ENCODE data around the gene RSPO1. TPM values are rescaled to one million over a fixed set of nuclear protein-coding genes. Genes with fewer than 3 reads are reported as not detected.
A peak's percentile ranks its signal among the peaks of the same experiment; 100 is the strongest.

RSPO1 gene
- total and polyA plus RNA-seq, 8 donors = 0.09 to 0.46 (median 0.13) TPM; not detected in 3

GRCh38 chr1:37662031-37662755 is 27.5 kb upstream of the RSPO1 start:
- DNase-seq = peak in 1 of 6 donors; percentile 34
- Histone ChIP-seq H3K27me3 (no peaks in the 10 kb centered on the region), H3K9me3 (no peaks in the 10 kb centered on the region), H3K4me3 (no peak overlapping the region), H3K36me3 (no peaks in the 10 kb centered on the region), H3K27ac (no peak overlapping the region), H3K4me1 (no peaks in the 10 kb centered on the region)
- FAIRE-seq = no peak
- ATAC-seq = no peak
- TF ChIP-seq CTCF (IDR thresholded peaks at IDR 0.05) = no peak
- WGBS, 2 donors = 64 to 75% methylated on average over 11 of the region's 11 CpGs
- intact Hi-C loops (cut with DNase I) = no loop called here

- Histone ChIP-seq H3K4me3 (no peak overlapping the region), H3K27me3 (no peaks in the 10 kb centered on the region), H3K4me1 (no peaks in the 10 kb centered on the region), H3K36me3 (no peaks in the 10 kb centered on the region), H3K27ac (no peak overlapping the region), H3K9me3 (no peaks in the 10 kb centered on the region)
- ATAC-seq (no peak), FAIRE-seq (no peak), DNase-seq (peak in 1 of 6 donors; percentile 33)
- intact Hi-C loops (cut with DNase I) = no loop called here
- WGBS, 2 donors = 53 to 61% methylated on average over 9 of the region's 9 CpGs
- TF ChIP-seq CTCF (IDR thresholded peaks at IDR 0.05) = no peak
These were observed 26.7 kb upstream of the RSPO1 start for GRCh38 chr1:37661401-37661800.

DNA sequence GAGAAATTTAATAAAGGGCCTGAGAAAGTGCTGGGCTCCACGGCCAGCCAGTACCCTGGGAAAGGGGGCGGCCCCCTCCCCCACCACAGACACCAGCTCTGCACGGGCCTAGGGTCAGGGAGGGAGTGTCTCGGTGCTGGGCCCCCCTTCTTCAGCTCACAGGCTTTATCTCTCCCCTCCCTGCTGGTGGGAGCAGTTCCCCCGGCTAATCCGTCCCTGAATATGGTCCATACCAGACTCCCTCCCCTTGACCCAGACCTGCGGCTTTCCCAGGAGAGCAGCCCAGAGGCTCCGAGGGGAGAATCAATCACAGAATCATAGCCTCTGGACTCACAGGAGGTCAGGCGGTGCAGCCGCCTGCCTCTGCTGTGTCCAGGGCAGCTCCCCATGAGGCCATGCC is 26.0 kb upstream of the RSPO1 start:
- intact Hi-C loops (cut with DNase I) = no loop called here
- Histone ChIP-seq H3K27ac (no peak overlapping the region), H3K36me3 (no peaks in the 10 kb centered on the region), H3K9me3 (no peaks in the 10 kb centered on the region), H3K27me3 (no peaks in the 10 kb centered on the region), H3K4me3 (no peak overlapping the region), H3K4me1 (no peaks in the 10 kb centered on the region)
- TF ChIP-seq CTCF (IDR thresholded peaks at IDR 0.05) = no peak
- ATAC-seq (no peak), FAIRE-seq (no peak), DNase-seq (peak in 1 of 6 donors; percentile 14)
- 22 to 26% methylated on average over 9 to 10 of the region's 10 CpGs for WGBS, 2 donors

GRCh38 chr1:37658486-37658885 is 23.8 kb upstream of the RSPO1 start:
- intact Hi-C loops (cut with DNase I) = no loop called here
- DNase-seq (no peak), ATAC-seq (no peak), FAIRE-seq (no peak)
- WGBS, 2 donors = 69 to 81% methylated on average over 6 of the region's 6 CpGs
- Histone ChIP-seq H3K4me3 (no peak overlapping the region), H3K27me3 (no peaks in the 10 kb centered on the region), H3K27ac (no peak overlapping the region), H3K9me3 (no peaks in the 10 kb centered on the region), H3K36me3 (no peaks in the 10 kb centered on the region), H3K4me1 (no peaks in the 10 kb centered on the region)
- no peak for TF ChIP-seq CTCF (IDR thresholded peaks at IDR 0.05)

- Histone ChIP-seq H3K9me3 (no peaks in the 10 kb centered on the region), H3K4me1 (no peaks in the 10 kb centered on the region), H3K36me3 (no peaks in the 10 kb centered on the region), H3K4me3 (no peak overlapping the region), H3K27me3 (no peaks in the 10 kb centered on the region), H3K27ac (no peak overlapping the region)
- no peak for TF ChIP-seq CTCF (IDR thresholded peaks at IDR 0.05)
- FAIRE-seq (no peak), ATAC-seq (no peak), DNase-seq (peak in 1 of 6 donors; percentile 33)
- 41 to 47% methylated on average over 12 to 14 of the region's 14 CpGs for WGBS, 2 donors
- intact Hi-C loops (cut with DNase I) = no loop called here
These were observed 23.1 kb upstream of the RSPO1 start for GRCh38 chr1:37657620-37658412.

Measured in pancreas (tissue), 10 donors.